Stimulated activated CD8-positive, alpha-beta memory T cell treated with anti-CD3 and anti-CD28 coated beads, Interleukin-4, amount 100 ng/mL, for 1 hour (primary cell): ENCODE measurements around the gene CD48.

ENCODE experiments used
- DNase-seq, 2 donors: peaks; one replicate each; pipeline ENCODE4 v3.0.0-alpha.2; 2020; ENCODE audit warnings: low read depth in 2 of 2, low spot score in 1 of 2

The CD48 gene

DNA sequence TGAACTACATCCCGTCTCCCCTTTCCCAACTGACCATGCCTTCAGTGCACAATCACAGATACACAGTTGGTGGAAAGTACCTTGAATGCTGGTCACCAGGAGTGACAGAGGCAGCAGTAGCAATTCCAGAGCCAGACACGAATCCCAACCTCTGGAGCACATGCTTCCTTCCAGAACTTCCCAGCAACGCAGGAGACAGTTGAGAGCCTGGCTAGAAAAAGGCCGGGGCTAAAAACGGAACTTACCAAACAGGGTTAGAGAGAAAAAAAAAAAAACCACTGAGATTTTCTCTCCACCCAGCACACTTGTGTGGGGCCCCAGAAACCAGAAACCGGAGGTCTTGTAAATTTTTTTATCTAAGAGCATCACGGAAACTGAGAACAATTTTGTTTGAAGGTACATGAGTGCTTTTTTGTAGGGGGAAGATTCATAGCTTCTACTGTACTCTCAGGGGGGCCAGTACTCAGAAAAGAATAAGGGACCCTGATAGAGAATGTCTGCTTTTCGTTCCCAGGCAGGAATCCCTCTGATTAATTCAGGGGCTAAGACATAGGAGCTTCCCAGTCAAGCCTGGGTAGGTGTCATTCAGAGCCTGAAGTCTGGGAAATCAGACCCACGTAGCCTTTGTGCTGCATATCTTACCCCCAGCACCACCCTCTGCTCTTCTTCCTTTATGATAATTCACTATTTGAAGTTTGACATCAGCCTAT is at the start of gene CD48:
Gene CD48 (minus strand): TSS at position 221 of the 710 bp plus-strand sequence. CDS start 59 bp downstream, at position 162.
- no peak for DNase-seq

GRCh38 chr1:160761046-160761445 is 49.4 kb upstream of the CD48 start:
- no peak for DNase-seq

- no peak for DNase-seq
Observed at GRCh38 chr1:160759740-160760139, 48.1 kb upstream of the CD48 start.

- DNase-seq = no peak
Observed at GRCh38 chr1:160758521-160758920, 46.9 kb upstream of the CD48 start.

- no peak for DNase-seq
Observed at GRCh38 chr1:160756849-160757201, 45.2 kb upstream of the CD48 start.

- DNase-seq = no peak
Observed at GRCh38 chr1:160755911-160756848, 44.6 kb upstream of the CD48 start.

DNA sequence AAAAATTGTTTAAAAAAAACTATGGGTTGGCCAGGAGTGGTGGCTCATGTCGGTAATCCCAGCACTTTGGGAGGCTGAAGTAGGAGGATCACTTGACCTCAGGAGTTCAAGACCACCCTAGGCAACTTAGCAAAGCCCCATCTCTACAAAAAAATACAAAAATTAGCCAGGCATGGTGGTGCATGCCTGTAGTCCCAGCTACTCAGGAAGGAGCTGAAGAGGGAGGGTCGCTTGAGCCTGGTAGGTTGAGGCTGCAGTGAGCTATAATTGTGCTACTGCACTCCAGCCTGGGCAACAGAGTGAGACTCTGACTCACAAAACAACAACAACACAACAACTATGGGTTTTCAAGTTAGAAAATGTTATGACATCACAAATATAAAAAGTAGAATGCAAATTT is 43.8 kb upstream of the CD48 start:
- no peak for DNase-seq

DNA sequence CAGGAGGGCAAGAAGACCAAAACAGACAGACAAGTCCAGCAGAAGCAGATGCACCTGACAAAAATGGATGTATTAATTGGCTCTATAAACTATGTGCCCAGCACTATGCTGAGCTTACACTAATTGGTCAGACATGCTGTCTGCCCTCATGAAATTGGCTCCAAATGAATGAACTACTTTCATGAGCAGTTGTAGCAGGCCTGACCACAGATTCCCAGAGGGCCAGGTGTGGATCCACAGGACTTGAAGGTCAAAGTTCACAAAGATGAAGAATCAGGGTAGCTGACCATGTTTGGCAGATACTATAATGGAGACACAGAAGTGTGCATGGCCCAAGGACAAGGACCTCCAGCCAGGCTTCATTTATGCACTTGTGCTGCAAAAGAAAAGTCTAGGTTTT is 42.0 kb upstream of the CD48 start:
- no peak for DNase-seq

DNA sequence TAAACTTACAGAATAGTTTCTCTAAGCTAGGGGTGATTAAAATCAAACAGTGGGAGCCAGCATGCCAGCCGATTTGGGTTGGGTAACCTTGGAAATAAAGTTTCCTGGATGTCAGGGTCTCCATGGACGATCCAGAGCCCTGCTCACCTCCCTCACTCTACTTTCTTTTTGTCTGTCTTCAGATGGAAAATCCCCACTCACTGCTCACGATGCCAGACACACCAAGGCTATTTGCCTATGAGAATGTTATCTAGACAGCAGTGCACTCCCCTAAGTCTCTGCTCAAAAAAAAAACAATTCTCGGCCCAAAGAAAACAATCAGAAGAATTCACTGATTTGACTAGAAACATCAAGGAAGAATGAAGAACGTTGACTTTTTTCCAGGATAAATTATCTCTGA is 41.3 kb upstream of the CD48 start:
- DNase-seq = no peak

- no peak for DNase-seq
Observed at GRCh38 chr1:160752406-160752805, 40.8 kb upstream of the CD48 start.

- no peak for DNase-seq
Observed at GRCh38 chr1:160750608-160751007, 39.0 kb upstream of the CD48 start.

DNA sequence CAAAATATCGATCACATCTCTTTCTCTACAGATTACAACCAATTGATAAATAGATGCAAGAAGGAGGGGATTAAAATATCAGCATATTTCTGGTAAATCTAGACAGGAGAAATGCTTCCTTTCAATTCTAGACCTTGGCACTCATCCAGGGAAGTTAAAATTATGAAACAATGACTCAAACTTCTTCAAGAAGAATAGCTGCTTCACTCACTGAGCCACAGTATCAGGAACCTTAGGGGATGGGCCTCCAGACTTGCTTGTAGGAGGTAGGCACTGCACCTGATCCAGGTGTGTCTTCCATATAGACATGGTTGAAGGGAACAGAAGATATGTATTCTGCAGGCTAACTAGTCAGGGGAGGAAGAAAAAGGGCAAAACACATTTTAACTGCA is 37.3 kb upstream of the CD48 start:
- DNase-seq = no peak

- DNase-seq = no peak
Observed at GRCh38 chr1:160748181-160748877, 36.7 kb upstream of the CD48 start.

DNA sequence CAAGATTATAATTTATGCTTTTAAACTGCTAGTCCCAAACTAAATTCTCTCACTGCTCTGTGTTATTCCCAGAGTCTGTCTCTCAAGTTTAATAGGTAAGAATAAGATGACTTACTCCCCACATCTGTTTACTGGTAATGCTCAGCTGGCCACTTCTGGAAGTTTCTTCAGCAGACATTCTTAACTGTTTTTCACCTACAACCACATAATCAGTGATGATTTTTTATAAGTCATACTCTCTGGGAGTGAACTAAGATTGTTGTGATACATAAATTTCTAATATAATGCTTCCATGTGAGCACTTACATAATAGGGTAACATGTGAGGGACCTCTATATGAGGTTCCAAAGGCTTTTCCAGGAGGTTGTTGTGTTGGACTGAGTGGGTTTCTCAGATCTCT is 36.1 kb upstream of the CD48 start:
- no peak for DNase-seq

GRCh38 chr1:160746836-160747500 is 35.3 kb upstream of the CD48 start:
- no peak for DNase-seq

- no peak for DNase-seq
Observed at GRCh38 chr1:160745551-160745950, 33.9 kb upstream of the CD48 start.

GRCh38 chr1:160744852-160745520 is 33.4 kb upstream of the CD48 start:
- DNase-seq = no peak

GRCh38 chr1:160744199-160744851 is 32.7 kb upstream of the CD48 start:
- no peak for DNase-seq

DNA sequence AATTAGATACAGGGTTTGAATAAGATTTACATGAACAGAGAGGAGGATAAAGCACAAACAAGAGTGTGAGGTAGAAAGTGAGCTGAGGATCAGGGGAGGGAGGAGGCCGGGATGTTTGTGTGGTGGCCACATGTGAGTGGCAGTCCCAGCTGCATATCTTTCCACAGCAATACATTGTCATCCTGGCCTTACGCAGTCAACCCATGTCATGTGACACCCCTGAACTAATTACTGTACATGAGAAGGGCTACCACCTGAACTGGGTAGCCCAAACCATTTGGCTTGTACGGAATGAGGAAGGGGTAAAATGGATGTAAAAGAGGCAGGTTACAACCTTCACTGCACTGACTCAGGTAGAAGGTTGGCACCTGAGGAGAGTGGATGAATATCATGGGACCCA is 31.6 kb upstream of the CD48 start:
- no peak for DNase-seq

DNA sequence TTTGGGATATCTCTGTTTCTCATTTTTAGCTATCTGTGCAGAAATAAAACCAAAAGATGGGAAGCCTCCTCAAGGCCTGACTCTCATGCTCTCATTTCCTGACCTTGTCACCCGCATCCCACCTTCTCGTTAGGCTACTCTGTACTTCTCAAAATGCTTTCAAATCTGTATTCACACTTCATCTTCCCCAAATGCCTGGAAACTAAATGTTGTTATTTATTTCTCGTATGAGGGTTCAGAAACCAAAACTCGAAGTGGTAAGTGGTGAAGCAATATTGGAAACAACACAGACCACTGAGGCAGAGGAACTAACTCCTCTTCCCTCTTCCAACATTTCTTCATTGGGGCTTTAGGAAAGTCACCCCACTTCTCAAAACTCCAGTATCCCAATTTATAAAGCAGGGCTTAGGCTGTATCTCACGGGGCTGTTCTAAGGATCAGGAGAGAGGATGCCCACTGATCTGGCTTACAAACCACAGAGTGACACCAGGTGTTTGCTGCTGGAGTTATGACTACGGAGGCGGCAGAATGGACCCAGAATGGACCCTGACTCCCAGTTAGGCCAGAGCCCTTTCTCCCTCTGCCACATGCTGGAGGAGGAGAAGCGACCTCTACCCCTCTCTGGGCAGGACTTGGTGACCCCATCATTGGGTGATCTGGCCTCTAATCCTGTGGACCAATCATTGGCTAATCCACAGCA is 31.0 kb upstream of the CD48 start:
- no peak for DNase-seq
